IMR-90 (cell line): ENCODE data around the gene ZBTB9. TPM values are rescaled to one million over a fixed set of nuclear protein-coding genes. Genes with fewer than 3 reads are reported as not detected.

Source experiments
- ATAC-seq: fragments of 200-7000 bp; cut with Tn5 transposase; 2 replicates; pipeline ENCODE4 v1.9.1; 2020; ENCODE audit warnings: low read depth, mild to moderate bottlenecking, moderate library complexity
- BruUV-seq: library from RNA; stranded (reverse); fragments of 400-500 nt; replicated peaks from 2 replicates; lab custom pipeline; 2021; lab: Mats Ljungman, UMichigan
- CTCF ChIA-PET: fragments of 300-600 bp; formaldehyde crosslinking; extraction: SDS; loops from one replicate; lab custom pipeline; 2021; ENCODE audit warnings: antibody characterized with exemption; lab: Yijun Ruan, JAX
- POLR2A ChIA-PET: fragments of 300-600 bp; sonication (Branson Sonifier 250); formaldehyde crosslinking; loops from one replicate; lab custom pipeline; 2022; ENCODE audit warnings: antibody characterized with exemption; ENCODE audit not compliant: unreplicated experiment; lab: Charles Lee
- DNase-seq: peaks from one replicate; pipeline ENCODE4 v3.0.0; 2013
- H2AFZ ChIP-seq: replicated peaks from 2 replicates; pipeline ENCODE3; 2013; ENCODE audit warnings: low read length, mild to moderate bottlenecking; ENCODE audit not compliant: poor library complexity
- H2AK5ac ChIP-seq: 2 replicates; pipeline ENCODE4 v1.6.1; 2013; ENCODE audit warnings: low read depth, low read length, inconsistent platforms
- H2AK9ac ChIP-seq: replicated peaks from 2 replicates; pipeline ENCODE3; 2013; ENCODE audit warnings: mild to moderate bottlenecking, low read depth, low read length, moderate library complexity; ENCODE audit not compliant: poor library complexity
- H2BK120ac ChIP-seq: 2 replicates; pipeline ENCODE4 v1.6.1; 2013; ENCODE audit warnings: low read depth, low read length, inconsistent platforms
- H2BK15ac ChIP-seq: 3 replicates; pipeline ENCODE4 v1.6.1; 2013; ENCODE audit warnings: low read depth, low read length, inconsistent platforms
- H2BK20ac ChIP-seq: 2 replicates; pipeline ENCODE4 v1.6.1; 2013; ENCODE audit warnings: low read depth, mild to moderate bottlenecking, inconsistent platforms, low read length, moderate library complexity
- H2BK5ac ChIP-seq: 2 replicates; pipeline ENCODE4 v1.6.1; 2013; ENCODE audit warnings: mild to moderate bottlenecking, low read depth, low read length, inconsistent platforms; ENCODE audit not compliant: poor library complexity, severe bottlenecking
- H3K14ac ChIP-seq: replicated peaks from 2 replicates; pipeline ENCODE4 v1.6.1; 2013; ENCODE audit warnings: low read depth, low read length, inconsistent platforms
- H3K18ac ChIP-seq: 2 replicates; pipeline ENCODE4 v1.6.1; 2013; ENCODE audit warnings: low read depth, low read length, control low read depth
- H3K23ac ChIP-seq: 2 replicates; pipeline ENCODE4 v1.6.1; 2013; ENCODE audit warnings: low read depth, low read length, inconsistent platforms
- H3K27ac ChIP-seq: 2 replicates; pipeline ENCODE4 v1.5.1; 2013; ENCODE audit warnings: mild to moderate bottlenecking, control low read depth, low read length; ENCODE audit not compliant: insufficient read depth
- H3K27me3 ChIP-seq: 2 replicates; pipeline ENCODE4 v1.6.1; 2013; ENCODE audit warnings: low read length; ENCODE audit not compliant: control insufficient read depth, insufficient read depth
- H3K36me3 ChIP-seq: 2 replicates; pipeline ENCODE4 v1.6.1; 2013; ENCODE audit warnings: low read length, mixed read lengths; ENCODE audit not compliant: control insufficient read depth, insufficient read depth
- H3K4ac ChIP-seq: 2 replicates; pipeline ENCODE4 v1.6.1; 2013; ENCODE audit warnings: low read depth, low read length, inconsistent platforms
- H3K4me1 ChIP-seq: 2 replicates; pipeline ENCODE4 v1.6.1; 2013; ENCODE audit warnings: low read length, mixed read lengths; ENCODE audit not compliant: control insufficient read depth, insufficient read depth
- H3K4me2 ChIP-seq: 2 replicates; pipeline ENCODE4 v1.6.1; 2013; ENCODE audit warnings: low read depth, mild to moderate bottlenecking, control low read depth, low read length, moderate library complexity
- H3K4me3 ChIP-seq: 2 replicates; pipeline ENCODE4 v1.5.1; 2013; ENCODE audit warnings: low read depth, mild to moderate bottlenecking, control low read depth, low read length, moderate library complexity; ENCODE audit not compliant: insufficient read depth
- H3K56ac ChIP-seq: 2 replicates; pipeline ENCODE4 v1.6.1; 2013; ENCODE audit warnings: low read length, inconsistent platforms; ENCODE audit not compliant: insufficient read depth; ENCODE audit errors: extremely low read depth
- H3K79me1 ChIP-seq, 2 experiments: 2 replicates each; pipeline ENCODE4 v1.6.1; 2013; ENCODE audit warnings: low read length in 2 of 2, inconsistent platforms in 1 of 2, low read depth in 1 of 2
- H3K9ac ChIP-seq: 2 replicates; pipeline ENCODE4 v1.6.1; 2013; ENCODE audit warnings: low read depth, low read length, control low read depth
- H3K9me1 ChIP-seq: 2 replicates; pipeline ENCODE4 v1.6.1; 2013; ENCODE audit warnings: low read length, inconsistent platforms; ENCODE audit not compliant: insufficient read depth
- H3K9me3 ChIP-seq: 2 replicates; pipeline ENCODE4 v1.6.1; 2013; ENCODE audit warnings: low read length; ENCODE audit not compliant: control insufficient read depth, insufficient read depth
- H4K20me1 ChIP-seq: 2 replicates; pipeline ENCODE4 v1.6.1; 2013; ENCODE audit warnings: low read length, inconsistent platforms; ENCODE audit not compliant: insufficient read depth
- H4K5ac ChIP-seq: 2 replicates; pipeline ENCODE4 v1.6.1; 2013; ENCODE audit warnings: mild to moderate bottlenecking, low read depth, low read length, control low read depth
- H4K8ac ChIP-seq, 2 experiments: 2 replicates each; pipeline ENCODE4 v1.6.1; 2013; ENCODE audit warnings: low read depth in 2 of 2, low read length in 2 of 2, control low read depth in 1 of 2, inconsistent platforms in 1 of 2
- H4K91ac ChIP-seq: 2 replicates; pipeline ENCODE4 v1.6.1; 2013; ENCODE audit warnings: low read depth, low read length, inconsistent platforms; ENCODE audit not compliant: insufficient read depth
- CEBPB ChIP-seq: IDR thresholded peaks from 2 replicates; pipeline ENCODE4 v1.6.1; 2012; ENCODE audit warnings: low read depth, low read length, improper control_type of control experiment
- CHD1 ChIP-seq: IDR thresholded peaks from 2 replicates; pipeline ENCODE4 v1.6.1; 2012; ENCODE audit warnings: low read depth, low read length, improper control_type of control experiment
- NFE2L2 ChIP-seq: fragments of 150-350 bp; IDR thresholded peaks from 2 replicates; pipeline ENCODE4 v1.6.1; 2016; ENCODE audit warnings: low read depth, mild to moderate bottlenecking, low read length
- WGBS, 2 experiments: methylation state at CpG; one replicate each; pipeline versions ENCODE4 v1.1.5 to v1.1.7; 2013; ENCODE audit warnings: missing lambda C conversion rate in 2 of 2; ENCODE audit not compliant: insufficient read length in 1 of 2; ENCODE audit errors: extremely low coverage in 2 of 2; 5-methylcytosine and 5-hydroxymethylcytosine counted together
- dilution Hi-C: fragments of 300-500 bp; cut with HindIII; formaldehyde crosslinking; loops from one replicate; pipeline ENCODE4 v1.14.3; 2018; ENCODE audit warnings: low sequenced_read_pairs; ENCODE audit not compliant: unreplicated experiment
- in situ Hi-C: fragments of 300-500 bp; cut with MboI; formaldehyde crosslinking; loops from 3 replicates; pipeline ENCODE4 v1.14.3; 2019; ENCODE audit warnings: low sequenced_read_pairs, inconsistent platforms, mixed read lengths
- intact Hi-C: fragments of 100-400 bp; cut with micrococcal nuclease; formaldehyde crosslinking; loops from 2 replicates; pipeline ENCODE4 v1.10.0; 2022
- polyA plus RNA-seq, 3 experiments: library from polyadenylated mRNA; depleted of rRNA; stranded (reverse); fragments of >200 nt; gene quantifications; 2 replicates each; pipeline ENCODE4 v1.2.3, GENCODE V29; 2012; ENCODE audit warnings: low replicate concordance in 1 of 3
- total RNA-seq: library from RNA; depleted of rRNA; stranded (reverse); fragments of >200 nt; gene quantifications from 2 replicates; pipeline ENCODE4 v1.2.3, GENCODE V29; 2012

Gene ZBTB9
- total and polyA plus RNA-seq, 2 of the 4 experiments (the other 2 are of a cell fraction): 5.4 to 5.9 TPM

DNA sequence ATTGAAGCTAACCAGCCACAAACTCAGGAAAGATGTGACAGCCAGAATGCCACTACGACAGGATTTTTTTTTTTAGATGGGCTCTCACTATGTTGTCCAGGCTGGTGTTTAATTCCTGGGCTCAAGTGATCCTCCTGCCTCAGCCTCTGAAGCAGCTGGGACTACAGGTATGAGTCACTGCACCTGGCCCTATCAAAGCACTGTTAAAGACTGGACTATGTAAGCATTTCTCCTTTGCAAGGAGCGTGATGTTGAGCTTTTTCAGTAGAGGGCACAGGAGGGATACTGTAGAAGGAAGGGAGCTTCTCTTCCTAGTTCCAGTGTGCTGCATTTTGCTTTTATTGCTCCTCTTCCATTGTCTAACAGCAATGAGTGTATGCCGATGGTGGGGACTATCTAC is 35.8 kb downstream of the ZBTB9 start:
- no peak overlapping the region for H4K91ac ChIP-seq
- H3K14ac ChIP-seq: no peak overlapping the region
- in situ Hi-C loops (no loop called here), dilution Hi-C loops (no loop called here), intact Hi-C loops (no loop called here)
- no peak overlapping the region for H3K4me2 ChIP-seq
- no peaks in the 10 kb centered on the region for H3K36me3 ChIP-seq
- H3K56ac ChIP-seq: no peak overlapping the region
- no peak overlapping the region for H3K4me3 ChIP-seq
- H4K8ac ChIP-seq: no peak overlapping the region
- CTCF ChIA-PET: no interaction called here
- no peaks in the 10 kb centered on the region for H3K9me3 ChIP-seq
- no peak overlapping the region for H2BK20ac ChIP-seq
- no peak overlapping the region for H3K23ac ChIP-seq
- no peak overlapping the region for H4K5ac ChIP-seq
- no peak overlapping the region for H2BK15ac ChIP-seq
- BruUV-seq: no TSS peak
- ATAC-seq (no peak), DNase-seq (no peak)
- H3K9me1 ChIP-seq: no peaks in the 10 kb centered on the region
- no peaks in the 10 kb centered on the region for H3K79me1 ChIP-seq
- no peak overlapping the region for H2BK120ac ChIP-seq
- H2AK9ac ChIP-seq: no peak overlapping the region
- no peak overlapping the region for H2BK5ac ChIP-seq
- H2AFZ ChIP-seq: no peak overlapping the region
- no CpG with 5 or more reads among the region's 3 CpGs for WGBS, 2 experiments
- no peak overlapping the region for H3K4ac ChIP-seq
- H3K27me3 ChIP-seq: peaks cover 13% of the 10 kb centered on the region
- H3K4me1 ChIP-seq: no peaks in the 10 kb centered on the region
- H3K9ac ChIP-seq: no peak overlapping the region
- POLR2A ChIA-PET: no interaction called here
- H3K18ac ChIP-seq: no peak overlapping the region
- TF ChIP-seq NFE2L2 (no peak), CHD1 (no peak), CEBPB (no peak)
- no peaks in the 10 kb centered on the region for H4K20me1 ChIP-seq
- H3K27ac ChIP-seq: no peak overlapping the region
- H2AK5ac ChIP-seq: no peak overlapping the region
